GM23338 (cell line): Measurements from ENCODE around the gene CAPS. TPM values are rescaled to one million over a fixed set of nuclear protein-coding genes. Genes with fewer than 3 reads are reported as not detected.

Experiments used
- ATAC-seq: fragments of 200-7000 bp; cut with Tn5 transposase; 3 replicates; pipeline ENCODE4 v1.9.1; 2020
- DNase-seq: peaks from one replicate; pipeline ENCODE4 v3.0.0-alpha.2; 2015; ENCODE audit warnings: low spot score
- H2AFZ ChIP-seq: fragments of 200-600 bp; sonication (generic); 2 replicates; pipeline ENCODE4 v1.8.0; 2016; ENCODE audit warnings: antibody characterized with exemption, mild to moderate bottlenecking, moderate library complexity
- H3F3A ChIP-seq: fragments of 200-600 bp; sonication (generic); replicated peaks from 2 replicates; pipeline ENCODE4 v1.8.0; 2017; ENCODE audit warnings: antibody characterized with exemption, mixed run types, low read depth
- H3K27ac ChIP-seq: fragments of 200-600 bp; sonication (generic); 2 replicates; pipeline ENCODE4 v1.6.1; 2016; ENCODE audit warnings: low read depth
- H3K27me3 ChIP-seq: fragments of 200-600 bp; sonication (generic); 2 replicates; pipeline ENCODE4 v1.8.0; 2016; ENCODE audit warnings: mild to moderate bottlenecking, mixed run types, moderate library complexity; ENCODE audit not compliant: insufficient read depth
- H3K36me3 ChIP-seq: fragments of 200-600 bp; sonication (generic); 2 replicates; pipeline ENCODE4 v1.8.0; 2016; ENCODE audit warnings: mild to moderate bottlenecking; ENCODE audit not compliant: insufficient read depth
- H3K4me1 ChIP-seq: fragments of 200-600 bp; sonication (generic); 2 replicates; pipeline ENCODE4 v1.8.0; 2016; ENCODE audit warnings: mild to moderate bottlenecking, moderate library complexity; ENCODE audit not compliant: insufficient read depth
- H3K4me2 ChIP-seq: fragments of 200-600 bp; sonication (generic); 2 replicates; pipeline ENCODE4 v1.7.1; 2017; ENCODE audit warnings: mixed run types
- H3K4me3 ChIP-seq: fragments of 200-600 bp; sonication (generic); 2 replicates; pipeline ENCODE4 v1.6.1; 2016; ENCODE audit warnings: mixed run types
- H3K79me2 ChIP-seq: fragments of 200-600 bp; sonication (generic); replicated peaks from 2 replicates; pipeline ENCODE4 v1.8.0; 2017; ENCODE audit warnings: mild to moderate bottlenecking; ENCODE audit not compliant: insufficient read depth
- H3K9me2 ChIP-seq: fragments of 200-600 bp; sonication (generic); 2 replicates; pipeline ENCODE4 v1.8.0; 2017; ENCODE audit not compliant: insufficient read depth
- H4K20me1 ChIP-seq: fragments of 200-600 bp; sonication (generic); replicated peaks from 2 replicates; pipeline ENCODE4 v1.8.0; 2017; ENCODE audit warnings: mild to moderate bottlenecking; ENCODE audit not compliant: insufficient read depth
- H3K27ac Mint-ChIP-seq: 2 replicates; pipeline ENCODE4 v1.8.0; 2020; ENCODE audit warnings: inconsistent platforms, mild to moderate bottlenecking, moderate library complexity, mixed read lengths
- H3K27me3 Mint-ChIP-seq: 3 replicates; pipeline ENCODE4 v1.8.0; 2022; ENCODE audit warnings: low read depth, mild to moderate bottlenecking, moderate library complexity, mixed read lengths, inconsistent platforms; ENCODE audit not compliant: insufficient read depth, poor library complexity
- H3K36me3 Mint-ChIP-seq: 3 replicates; pipeline ENCODE4 v1.8.0; 2021; ENCODE audit warnings: low read depth, mild to moderate bottlenecking, inconsistent platforms, moderate library complexity, mixed read lengths
- H3K4me1 Mint-ChIP-seq: 3 replicates; pipeline ENCODE4 v1.8.0; 2020; ENCODE audit warnings: mild to moderate bottlenecking, inconsistent platforms, mixed read lengths
- H3K4me3 Mint-ChIP-seq: 3 replicates; pipeline ENCODE4 v1.8.0; 2021; ENCODE audit warnings: moderate library complexity, mild to moderate bottlenecking, inconsistent platforms, mixed read lengths
- H3K9me3 Mint-ChIP-seq: 3 replicates; pipeline ENCODE4 v1.8.0; 2020; ENCODE audit warnings: moderate library complexity, mild to moderate bottlenecking, inconsistent platforms, mixed read lengths
- CREB1 ChIP-seq: fragments of 250-450 bp; sonication (Bioruptor Pico); IDR thresholded peaks from 2 replicates; pipeline ENCODE4 v1.5.0; 2020; ENCODE audit warnings: low read depth, mild to moderate bottlenecking, moderate library complexity
- ETS1 ChIP-seq: IDR thresholded peaks from 2 replicates; pipeline ENCODE4 v1.6.1; 2016; ENCODE audit warnings: antibody characterized with exemption
- EZH2 ChIP-seq: fragments of 200-600 bp; sonication (generic); IDR thresholded peaks from one replicate; pipeline ENCODE4 v1.8.0; 2017; ENCODE audit warnings: antibody characterized with exemption, mild to moderate bottlenecking, low read depth; ENCODE audit not compliant: unreplicated experiment
- NANOG ChIP-seq: IDR thresholded peaks from 2 replicates; pipeline ENCODE4 v1.6.1; 2016; ENCODE audit warnings: antibody characterized with exemption, borderline replicate concordance
- POLR2AphosphoS5 ChIP-seq: IDR thresholded peaks from 2 replicates; pipeline ENCODE4 v1.6.1; 2016; ENCODE audit warnings: antibody characterized with exemption, low read depth
- polyA plus RNA-seq: library from polyadenylated mRNA; unstranded; fragments of >200 nt; fragmentation: Nextera tagmentation; extraction: Ambion mirVana; gene quantifications from 2 replicates; pipeline ENCODE4 v1.2.1, GENCODE V29; 2016
- total RNA-seq: library from RNA; depleted of rRNA; stranded (reverse); fragments of >200 nt; shearing (Covaris generic); gene quantifications from 2 replicates; pipeline ENCODE4 v1.2.3, GENCODE V29; 2014
- TF ChIP-seq, protein P1 (sequence below), 2 experiments: fragments of 200-600 bp in 1 of 2; sonication (generic) in 1 of 2; conservative IDR thresholded peaks; 2 replicates each; pipeline versions ENCODE4 v1.5.1 to v1.6.1; 2016 to 2017; ENCODE audit warnings: antibody characterized with exemption in 2 of 2, low read depth in 2 of 2, mild to moderate bottlenecking in 2 of 2, moderate library complexity in 1 of 2
- TF ChIP-seq, protein P2 (sequence below): fragments of 250-450 bp; sonication (Bioruptor Pico); IDR thresholded peaks from 2 replicates; pipeline ENCODE4 v1.5.0; 2020; ENCODE audit warnings: mild to moderate bottlenecking, moderate library complexity

CAPS gene
- total and polyA plus RNA-seq, 2 experiments from 2014 or later = 1.5 to 3.2 TPM

- TF ChIP-seq, protein P1, sequence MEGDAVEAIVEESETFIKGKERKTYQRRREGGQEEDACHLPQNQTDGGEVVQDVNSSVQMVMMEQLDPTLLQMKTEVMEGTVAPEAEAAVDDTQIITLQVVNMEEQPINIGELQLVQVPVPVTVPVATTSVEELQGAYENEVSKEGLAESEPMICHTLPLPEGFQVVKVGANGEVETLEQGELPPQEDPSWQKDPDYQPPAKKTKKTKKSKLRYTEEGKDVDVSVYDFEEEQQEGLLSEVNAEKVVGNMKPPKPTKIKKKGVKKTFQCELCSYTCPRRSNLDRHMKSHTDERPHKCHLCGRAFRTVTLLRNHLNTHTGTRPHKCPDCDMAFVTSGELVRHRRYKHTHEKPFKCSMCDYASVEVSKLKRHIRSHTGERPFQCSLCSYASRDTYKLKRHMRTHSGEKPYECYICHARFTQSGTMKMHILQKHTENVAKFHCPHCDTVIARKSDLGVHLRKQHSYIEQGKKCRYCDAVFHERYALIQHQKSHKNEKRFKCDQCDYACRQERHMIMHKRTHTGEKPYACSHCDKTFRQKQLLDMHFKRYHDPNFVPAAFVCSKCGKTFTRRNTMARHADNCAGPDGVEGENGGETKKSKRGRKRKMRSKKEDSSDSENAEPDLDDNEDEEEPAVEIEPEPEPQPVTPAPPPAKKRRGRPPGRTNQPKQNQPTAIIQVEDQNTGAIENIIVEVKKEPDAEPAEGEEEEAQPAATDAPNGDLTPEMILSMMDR (conservative IDR thresholded peaks at IDR 0.05; ENCODE audit: low read depth in 2 of 2) = no peak
- peak; percentile 62; the same call in 1 of the 2 replicates for TF ChIP-seq ETS1
- no peak for TF ChIP-seq EZH2
- peak; percentile 97 for TF ChIP-seq POLR2AphosphoS5
- TF ChIP-seq CREB1 = no peak; the same call in 1 of the 2 replicates
- TF ChIP-seq NANOG = no peak
Observed at GRCh38 chr19:5903624-5904351, 10.3 kb upstream of the CAPS start, which contains the start of gene NDUFA11 (continued).

- peak; percentile 84 for ATAC-seq
- Histone ChIP-seq H3K36me3 (no peaks in the 10 kb centered on the region), H3K27me3 (no peaks in the 10 kb centered on the region), H3K27ac (peak within 1 kb of the TSS; percentile 95), H2AFZ (peak within 1 kb of the TSS; percentile 87), H3K4me1 (no peaks in the 10 kb centered on the region), H3K79me2 (peaks cover 36% of the 10 kb centered on the region), H3F3A (no peaks in the 10 kb centered on the region), H3K4me3 (peak within 1 kb of the TSS; percentile 91), H3K9me2 (no peaks in the 10 kb centered on the region), H3K4me2 (peak within 1 kb of the TSS; percentile 94), H4K20me1 (peaks cover 24% of the 10 kb centered on the region)
- Mint-ChIP-seq H3K27me3 (peaks cover 16% of the 10 kb centered on the region), H3K27ac (peak within 1 kb of the TSS; percentile 99), H3K4me1 (0 out of 3 replicates have a peak, but pooled peaks cover 3% of the 10 kb centered on the region), H3K36me3 (peaks cover 19% of the 10 kb centered on the region), H3K4me3 (peak within 1 kb of the TSS; percentile 99), H3K9me3 (no peaks in the 10 kb centered on the region)
- TF ChIP-seq, protein P2, sequence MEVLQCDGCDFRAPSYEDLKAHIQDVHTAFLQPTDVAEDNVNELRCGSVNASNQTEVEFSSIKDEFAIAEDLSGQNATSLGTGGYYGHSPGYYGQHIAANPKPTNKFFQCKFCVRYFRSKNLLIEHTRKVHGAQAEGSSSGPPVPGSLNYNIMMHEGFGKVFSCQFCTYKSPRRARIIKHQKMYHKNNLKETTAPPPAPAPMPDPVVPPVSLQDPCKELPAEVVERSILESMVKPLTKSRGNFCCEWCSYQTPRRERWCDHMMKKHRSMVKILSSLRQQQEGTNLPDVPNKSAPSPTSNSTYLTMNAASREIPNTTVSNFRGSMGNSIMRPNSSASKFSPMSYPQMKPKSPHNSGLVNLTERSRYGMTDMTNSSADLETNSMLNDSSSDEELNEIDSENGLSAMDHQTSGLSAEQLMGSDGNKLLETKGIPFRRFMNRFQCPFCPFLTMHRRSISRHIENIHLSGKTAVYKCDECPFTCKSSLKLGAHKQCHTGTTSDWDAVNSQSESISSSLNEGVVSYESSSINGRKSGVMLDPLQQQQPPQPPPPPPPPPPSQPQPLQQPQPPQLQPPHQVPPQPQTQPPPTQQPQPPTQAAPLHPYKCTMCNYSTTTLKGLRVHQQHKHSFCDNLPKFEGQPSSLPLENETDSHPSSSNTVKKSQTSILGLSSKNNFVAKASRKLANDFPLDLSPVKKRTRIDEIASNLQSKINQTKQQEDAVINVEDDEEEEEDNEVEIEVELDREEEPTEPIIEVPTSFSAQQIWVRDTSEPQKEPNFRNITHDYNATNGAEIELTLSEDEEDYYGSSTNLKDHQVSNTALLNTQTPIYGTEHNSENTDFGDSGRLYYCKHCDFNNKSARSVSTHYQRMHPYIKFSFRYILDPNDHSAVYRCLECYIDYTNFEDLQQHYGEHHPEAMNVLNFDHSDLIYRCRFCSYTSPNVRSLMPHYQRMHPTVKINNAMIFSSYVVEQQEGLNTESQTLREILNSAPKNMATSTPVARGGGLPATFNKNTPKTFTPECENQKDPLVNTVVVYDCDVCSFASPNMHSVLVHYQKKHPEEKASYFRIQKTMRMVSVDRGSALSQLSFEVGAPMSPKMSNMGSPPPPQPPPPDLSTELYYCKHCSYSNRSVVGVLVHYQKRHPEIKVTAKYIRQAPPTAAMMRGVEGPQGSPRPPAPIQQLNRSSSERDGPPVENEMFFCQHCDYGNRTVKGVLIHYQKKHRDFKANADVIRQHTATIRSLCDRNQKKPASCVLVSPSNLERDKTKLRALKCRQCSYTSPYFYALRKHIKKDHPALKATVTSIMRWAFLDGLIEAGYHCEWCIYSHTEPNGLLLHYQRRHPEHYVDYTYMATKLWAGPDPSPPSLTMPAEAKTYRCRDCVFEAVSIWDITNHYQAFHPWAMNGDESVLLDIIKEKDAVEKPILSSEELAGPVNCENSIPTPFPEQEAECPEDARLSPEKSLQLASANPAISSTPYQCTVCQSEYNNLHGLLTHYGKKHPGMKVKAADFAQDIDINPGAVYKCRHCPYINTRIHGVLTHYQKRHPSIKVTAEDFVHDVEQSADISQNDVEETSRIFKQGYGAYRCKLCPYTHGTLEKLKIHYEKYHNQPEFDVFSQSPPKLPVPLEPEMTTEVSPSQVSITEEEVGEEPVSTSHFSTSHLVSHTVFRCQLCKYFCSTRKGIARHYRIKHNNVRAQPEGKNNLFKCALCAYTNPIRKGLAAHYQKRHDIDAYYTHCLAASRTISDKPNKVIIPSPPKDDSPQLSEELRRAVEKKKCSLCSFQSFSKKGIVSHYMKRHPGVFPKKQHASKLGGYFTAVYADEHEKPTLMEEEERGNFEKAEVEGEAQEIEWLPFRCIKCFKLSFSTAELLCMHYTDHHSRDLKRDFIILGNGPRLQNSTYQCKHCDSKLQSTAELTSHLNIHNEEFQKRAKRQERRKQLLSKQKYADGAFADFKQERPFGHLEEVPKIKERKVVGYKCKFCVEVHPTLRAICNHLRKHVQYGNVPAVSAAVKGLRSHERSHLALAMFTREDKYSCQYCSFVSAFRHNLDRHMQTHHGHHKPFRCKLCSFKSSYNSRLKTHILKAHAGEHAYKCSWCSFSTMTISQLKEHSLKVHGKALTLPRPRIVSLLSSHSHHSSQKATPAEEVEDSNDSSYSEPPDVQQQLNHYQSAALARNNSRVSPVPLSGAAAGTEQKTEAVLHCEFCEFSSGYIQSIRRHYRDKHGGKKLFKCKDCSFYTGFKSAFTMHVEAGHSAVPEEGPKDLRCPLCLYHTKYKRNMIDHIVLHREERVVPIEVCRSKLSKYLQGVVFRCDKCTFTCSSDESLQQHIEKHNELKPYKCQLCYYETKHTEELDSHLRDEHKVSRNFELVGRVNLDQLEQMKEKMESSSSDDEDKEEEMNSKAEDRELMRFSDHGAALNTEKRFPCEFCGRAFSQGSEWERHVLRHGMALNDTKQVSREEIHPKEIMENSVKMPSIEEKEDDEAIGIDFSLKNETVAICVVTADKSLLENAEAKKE (CRISPR knock-in tag) = no peak
- TF ChIP-seq POLR2AphosphoS5 = peak; percentile 56
- TF ChIP-seq CREB1 = 0 out of 2 replicates have a peak, but pooled peaks have one; percentile 22
- DNase-seq = peak; percentile 100
Observed at GRCh38 chr19:5904352-5905113, 9.5 kb upstream of the CAPS start, which contains the start of gene VMAC. Gene VMAC (plus strand): TSS chr19:5904872. CDS start chr19:5904891, 19 bp downstream.
